Breast epithelium (tissue), 4 donors: ENCODE data around the gene MEDAG. TPM values are rescaled to one million over a fixed set of nuclear protein-coding genes. Genes with fewer than 3 reads are reported as not detected.

Experiments
- DNase-seq, 2 donors: peaks; one replicate each; pipeline ENCODE4 v3.0.0-alpha.2; 2019; ENCODE audit warnings: low spot score in 2 of 2
- H3K27ac ChIP-seq, 2 donors: fragments of 200-600 bp; sonication (generic) in 1 of 2; one replicate each; pipeline ENCODE4 v1.5.1; 2016 to 2019; ENCODE audit warnings: mild to moderate bottlenecking in 1 of 2
- H3K27me3 ChIP-seq, 2 donors: fragments of 200-600 bp; sonication (generic) in 1 of 2; one replicate each; pipeline versions ENCODE4 v1.5.1 to v1.6.0; 2017 to 2019; ENCODE audit warnings: control low read depth in 1 of 2, mild to moderate bottlenecking in 1 of 2
- H3K36me3 ChIP-seq: fragments of 200-600 bp; one replicate; pipeline ENCODE4 v1.5.1; 2019
- H3K4me1 ChIP-seq, 2 donors: fragments of 200-600 bp; sonication (generic); one replicate each; pipeline ENCODE4 v1.5.1; 2016 to 2019; ENCODE audit warnings: control low read depth in 1 of 2
- H3K4me3 ChIP-seq, 3 donors: fragments of 200-600 bp; sonication (generic); 1 replicate in 2 of 3; 2 replicates in 1 of 3; pipeline ENCODE4 v1.5.1; 2016 to 2019; ENCODE audit warnings: mild to moderate bottlenecking in 3 of 3, moderate library complexity in 2 of 3
- H3K9me3 ChIP-seq, 2 donors: fragments of 200-600 bp; sonication (generic) in 1 of 2; one replicate each; pipeline ENCODE4 v1.5.1; 2016 to 2019; ENCODE audit warnings: control low read depth in 1 of 2
- POLR2A ChIP-seq: fragments of 450-650 bp; IDR thresholded peaks from one replicate; pipeline ENCODE4 v1.6.1; 2016; ENCODE audit warnings: antibody characterized with exemption, mild to moderate bottlenecking, moderate library complexity
- POLR2AphosphoS5 ChIP-seq, 3 donors: sonication (generic); formaldehyde crosslinking; IDR thresholded peaks; one replicate each; pipeline ENCODE4 v1.6.1; 2017; ENCODE audit warnings: antibody characterized with exemption in 3 of 3
- intact Hi-C: fragments of 100-400 bp; cut with DNase I; formaldehyde crosslinking; loops from one replicate; pipeline ENCODE4 v1.15.1; 2023; ENCODE audit warnings: low total_unique reads
- total RNA-seq, 3 donors: library from RNA; depleted of rRNA; stranded (reverse); fragments of >200 nt; gene quantifications; one replicate each; pipeline ENCODE4 v1.1.0, GENCODE V29; 2016
- TF ChIP-seq, protein P1 (sequence below), 3 donors: fragments of 450-650 bp; IDR thresholded peaks; one replicate each; pipeline ENCODE4 v1.5.1; 2016 to 2017; ENCODE audit warnings: antibody characterized with exemption in 3 of 3, mild to moderate bottlenecking in 3 of 3, moderate library complexity in 3 of 3

Gene MEDAG
- total RNA-seq, 3 donors from 2014 or later: 76.2 to 142 (median 95.4) TPM

DNA sequence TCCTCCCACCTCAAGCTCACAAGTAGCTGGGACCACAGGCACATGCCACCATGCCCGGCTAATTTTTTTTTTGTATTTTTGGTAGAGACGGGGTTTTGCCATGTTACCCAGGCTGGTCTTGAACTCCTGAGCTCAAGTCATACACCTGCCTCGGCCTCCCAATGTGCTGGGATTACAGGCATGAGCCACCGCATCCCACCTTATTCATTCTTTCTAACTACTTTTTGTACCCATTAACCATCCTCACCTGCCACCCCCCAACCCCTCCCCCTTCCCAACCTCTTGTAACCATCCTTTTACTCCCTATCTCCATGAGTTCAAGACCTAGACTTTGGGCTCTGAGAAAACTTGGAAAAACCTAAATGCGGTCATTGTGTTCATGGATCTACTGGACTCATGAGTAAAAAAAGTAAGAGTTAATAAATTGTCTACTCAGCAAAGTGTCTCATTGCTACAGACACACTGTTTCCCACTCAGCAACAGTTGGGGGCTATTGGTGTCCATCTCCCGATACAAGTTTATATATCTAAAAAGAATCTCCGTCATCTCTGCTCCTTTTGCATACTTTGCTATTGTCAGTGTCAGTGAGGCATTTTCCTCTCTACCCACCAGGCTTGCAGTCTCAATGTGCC is 44.1 kb upstream of the MEDAG start:
- Histone ChIP-seq H3K36me3 (no peaks in the 10 kb centered on the region), H3K27me3 (no peaks in the 10 kb centered on the region), H3K9me3 (no peaks in the 10 kb centered on the region), H3K4me3 (no peak overlapping the region), H3K27ac (no peak overlapping the region), H3K4me1 (peaks cover 0 to 10% of the 10 kb centered on the region in 2 donors)
- TF ChIP-seq, protein P1, sequence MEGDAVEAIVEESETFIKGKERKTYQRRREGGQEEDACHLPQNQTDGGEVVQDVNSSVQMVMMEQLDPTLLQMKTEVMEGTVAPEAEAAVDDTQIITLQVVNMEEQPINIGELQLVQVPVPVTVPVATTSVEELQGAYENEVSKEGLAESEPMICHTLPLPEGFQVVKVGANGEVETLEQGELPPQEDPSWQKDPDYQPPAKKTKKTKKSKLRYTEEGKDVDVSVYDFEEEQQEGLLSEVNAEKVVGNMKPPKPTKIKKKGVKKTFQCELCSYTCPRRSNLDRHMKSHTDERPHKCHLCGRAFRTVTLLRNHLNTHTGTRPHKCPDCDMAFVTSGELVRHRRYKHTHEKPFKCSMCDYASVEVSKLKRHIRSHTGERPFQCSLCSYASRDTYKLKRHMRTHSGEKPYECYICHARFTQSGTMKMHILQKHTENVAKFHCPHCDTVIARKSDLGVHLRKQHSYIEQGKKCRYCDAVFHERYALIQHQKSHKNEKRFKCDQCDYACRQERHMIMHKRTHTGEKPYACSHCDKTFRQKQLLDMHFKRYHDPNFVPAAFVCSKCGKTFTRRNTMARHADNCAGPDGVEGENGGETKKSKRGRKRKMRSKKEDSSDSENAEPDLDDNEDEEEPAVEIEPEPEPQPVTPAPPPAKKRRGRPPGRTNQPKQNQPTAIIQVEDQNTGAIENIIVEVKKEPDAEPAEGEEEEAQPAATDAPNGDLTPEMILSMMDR (IDR thresholded peaks at IDR 0.05): no peak
- intact Hi-C loops: no loop called here
- no peak for DNase-seq

DNA sequence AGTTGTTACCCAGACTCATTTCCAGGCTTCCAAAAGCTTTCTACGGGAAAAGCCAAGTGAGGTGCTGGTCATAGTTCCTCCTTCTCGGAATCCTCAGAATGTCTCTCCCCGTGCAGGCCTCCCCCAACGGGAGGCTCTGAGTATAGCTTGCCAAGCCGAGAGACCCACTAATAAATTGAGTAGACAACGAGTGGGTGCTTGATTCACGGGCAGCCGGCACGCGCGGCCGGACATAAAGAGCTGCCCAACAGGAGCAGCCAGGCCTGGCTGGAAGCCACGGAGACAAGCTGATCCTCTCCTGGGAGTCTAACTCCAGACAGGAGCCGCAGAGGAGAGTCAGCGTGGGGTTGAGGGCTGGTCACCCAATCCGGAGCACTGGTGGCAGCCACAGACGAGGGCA is 43.4 kb upstream of the MEDAG start:
- Histone ChIP-seq H3K36me3 (no peaks in the 10 kb centered on the region), H3K27ac (peak overlapping the region; percentile 86 to 91), H3K9me3 (no peaks in the 10 kb centered on the region), H3K4me1 (peaks cover 0 to 10% of the 10 kb centered on the region in 2 donors), H3K4me3 (peak overlapping the region in 1 of 3 donors; percentile 37), H3K27me3 (no peaks in the 10 kb centered on the region)
- peak in 1 of 2 donors; percentile 51 for DNase-seq
- TF ChIP-seq, protein P1 (IDR thresholded peaks at IDR 0.05): no peak
- TF ChIP-seq POLR2A: no peak
- no peak for TF ChIP-seq POLR2AphosphoS5 (IDR thresholded peaks at IDR 0.05)
- intact Hi-C loops: no loop called here

DNA sequence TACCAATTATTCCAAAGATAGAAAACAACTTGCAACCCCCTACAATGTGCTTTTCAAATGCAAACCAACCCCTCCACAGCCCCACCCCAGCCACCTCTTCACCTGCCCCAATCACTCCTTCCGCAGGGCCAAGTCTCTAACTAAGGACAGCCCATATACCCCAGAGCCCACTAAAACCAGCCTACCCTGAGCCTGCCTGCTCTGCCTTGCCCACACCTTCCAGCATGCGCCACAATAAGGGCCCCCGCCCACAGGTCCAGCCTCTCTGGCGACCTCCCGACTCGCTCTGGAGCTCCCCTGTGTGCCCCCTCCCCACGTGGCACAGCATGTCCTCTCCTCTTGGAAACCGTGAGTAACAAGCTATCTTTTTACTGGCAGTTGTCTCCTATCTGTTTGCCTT is 42.8 kb upstream of the MEDAG start:
- intact Hi-C loops: no loop called here
- H3K9me3 ChIP-seq: no peaks in the 10 kb centered on the region
- no peak overlapping the region for H3K4me3 ChIP-seq
- no peaks in the 10 kb centered on the region for H3K36me3 ChIP-seq
- H3K4me1 ChIP-seq: peaks cover 0 to 10% of the 10 kb centered on the region in 2 donors
- TF ChIP-seq, protein P1 (IDR thresholded peaks at IDR 0.05): no peak
- TF ChIP-seq POLR2AphosphoS5 (IDR thresholded peaks at IDR 0.05): no peak
- TF ChIP-seq POLR2A: no peak
- DNase-seq: no peak
- H3K27me3 ChIP-seq: no peaks in the 10 kb centered on the region
- peak overlapping the region; percentile 86 to 91 for H3K27ac ChIP-seq

DNA sequence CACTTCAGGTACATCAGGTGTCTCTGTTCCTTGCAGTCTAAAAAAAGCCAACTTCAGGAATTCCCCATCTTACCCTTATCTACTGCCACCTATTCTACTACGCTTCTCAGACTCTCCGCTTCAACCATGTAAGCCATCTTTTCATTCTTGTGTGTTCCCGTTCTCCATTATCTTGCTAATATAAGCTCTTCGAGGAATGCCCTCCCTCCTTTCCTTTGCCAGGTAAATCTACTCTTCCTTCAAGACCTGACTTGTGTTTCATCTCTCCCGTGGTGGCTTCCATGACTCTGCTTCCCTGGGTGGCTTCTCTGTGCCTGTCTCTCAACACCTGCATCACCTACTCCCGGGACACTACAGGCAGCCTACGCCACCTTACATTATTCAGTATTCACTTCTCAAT is 42.3 kb upstream of the MEDAG start:
- Histone ChIP-seq H3K9me3 (no peaks in the 10 kb centered on the region), H3K4me3 (no peak overlapping the region), H3K36me3 (no peaks in the 10 kb centered on the region), H3K4me1 (peaks cover 0 to 10% of the 10 kb centered on the region in 2 donors), H3K27me3 (no peaks in the 10 kb centered on the region), H3K27ac (peak overlapping the region; percentile 86 to 91)
- intact Hi-C loops: no loop called here
- no peak for TF ChIP-seq POLR2AphosphoS5 (IDR thresholded peaks at IDR 0.05)
- TF ChIP-seq POLR2A: no peak
- TF ChIP-seq, protein P1 (IDR thresholded peaks at IDR 0.05): no peak
- no peak for DNase-seq

DNA sequence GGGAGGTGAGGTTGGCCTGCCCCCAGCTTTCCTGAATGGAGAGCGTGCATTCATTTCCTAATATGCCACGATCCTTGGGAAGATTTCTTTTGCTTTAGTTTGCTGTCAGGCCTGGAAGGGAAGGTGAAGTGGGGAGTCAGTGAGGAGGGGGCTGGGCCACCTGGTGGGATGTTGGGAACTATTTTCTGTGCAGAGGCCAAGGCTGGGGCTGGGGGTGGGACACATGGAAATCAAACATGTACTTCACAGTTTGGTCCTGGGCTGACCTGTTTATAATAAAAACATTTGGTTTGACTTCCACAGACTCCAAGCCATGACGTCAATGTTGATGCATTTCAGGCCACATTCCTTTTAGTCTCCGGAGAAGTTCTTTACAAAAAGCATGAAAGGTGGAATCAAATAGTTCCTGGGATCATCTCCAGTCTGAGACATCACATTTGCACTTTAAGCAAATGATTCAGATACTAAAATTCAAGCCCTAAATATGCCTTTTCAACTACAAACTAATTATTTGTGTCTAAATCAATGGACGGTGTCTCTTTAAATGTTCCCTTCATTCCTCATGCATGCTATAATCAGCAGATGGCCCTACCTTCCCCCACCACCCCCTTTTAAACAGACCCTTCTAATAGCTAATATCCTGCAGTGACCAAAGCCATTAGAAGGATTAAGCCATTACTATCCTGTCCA is 41.5 kb upstream of the MEDAG start:
- no peaks in the 10 kb centered on the region for H3K36me3 ChIP-seq
- no peak overlapping the region for H3K4me3 ChIP-seq
- DNase-seq: no peak
- H3K27ac ChIP-seq: peak overlapping the region; percentile 86 to 91
- TF ChIP-seq POLR2A (no peak), POLR2AphosphoS5 (IDR thresholded peaks at IDR 0.05) (no peak)
- TF ChIP-seq, protein P1 (IDR thresholded peaks at IDR 0.05): no peak
- H3K9me3 ChIP-seq: no peaks in the 10 kb centered on the region
- H3K4me1 ChIP-seq: peaks cover 0 to 10% of the 10 kb centered on the region in 2 donors
- H3K27me3 ChIP-seq: no peaks in the 10 kb centered on the region
- intact Hi-C loops: loop anchor here (5.0 kb wide), 1 partner anchor 178 kb away; no protein-coding TSS in a partner anchor
